Activated CD4-positive, alpha-beta T cell treated with anti-CD3 and anti-CD28 coated beads for 36 hours (primary cell): ENCODE data around the gene DERL3. TPM values are rescaled to one million over a fixed set of nuclear protein-coding genes. Genes with fewer than 3 reads are reported as not detected.
A peak's percentile ranks its signal among the peaks of the same experiment; 100 is the strongest.

ENCODE experiments used
- ATAC-seq: fragments of 200-7000 bp; cut with Tn5 transposase; one replicate; pipeline ENCODE4 v1.10.0; 2021; ENCODE audit warnings: mild to moderate bottlenecking, moderate library complexity
- CTCF ChIA-PET: fragments of 350-600 bp; sonication (Branson Sonifier 250); formaldehyde crosslinking; loops from one replicate; lab custom pipeline; 2021; ENCODE audit warnings: antibody characterized with exemption; lab: Charles Lee
- POLR2A ChIA-PET: fragments of 350-600 bp; sonication (Branson Sonifier 250); formaldehyde crosslinking; loops from one replicate; lab custom pipeline; 2021; ENCODE audit warnings: antibody characterized with exemption, inconsistent platforms; lab: Charles Lee
- DNase-seq: peaks from one replicate; pipeline ENCODE4 v3.0.0-alpha.2; 2020
- H3K27ac Mint-ChIP-seq: one replicate; pipeline ENCODE4 v1.8.0; 2021; ENCODE audit warnings: mixed read lengths
- H3K27me3 Mint-ChIP-seq: one replicate; pipeline ENCODE4 v1.8.0; 2021; ENCODE audit warnings: mixed read lengths
- H3K36me3 Mint-ChIP-seq: one replicate; pipeline ENCODE4 v1.8.0; 2021; ENCODE audit warnings: low read depth, mixed read lengths
- H3K4me1 Mint-ChIP-seq: one replicate; pipeline ENCODE4 v1.8.0; 2021; ENCODE audit warnings: mixed read lengths
- H3K4me3 Mint-ChIP-seq: one replicate; pipeline ENCODE4 v1.8.0; 2021; ENCODE audit warnings: mild to moderate bottlenecking, moderate library complexity, mixed read lengths
- H3K9me3 Mint-ChIP-seq: one replicate; pipeline ENCODE4 v1.8.0; 2021; ENCODE audit warnings: low read depth, mixed read lengths
- intact Hi-C, 2 experiments: fragments of 100-400 bp; cut with DNase I in 1 of 2; cut with micrococcal nuclease in 1 of 2; formaldehyde crosslinking; loops; one replicate each; pipeline versions ENCODE4 v1.14.2 to v1.15.1; 2022 to 2024; cut with DNase I, micrococcal nuclease
- total RNA-seq, 2 experiments: library from RNA; stranded (reverse); gene quantifications; one replicate each; pipeline ENCODE4 v1.2.3, GENCODE V29; 2021

DERL3 gene
- total RNA-seq, 2 experiments from 2014 or later: 5.2 to 5.7 TPM

DNA sequence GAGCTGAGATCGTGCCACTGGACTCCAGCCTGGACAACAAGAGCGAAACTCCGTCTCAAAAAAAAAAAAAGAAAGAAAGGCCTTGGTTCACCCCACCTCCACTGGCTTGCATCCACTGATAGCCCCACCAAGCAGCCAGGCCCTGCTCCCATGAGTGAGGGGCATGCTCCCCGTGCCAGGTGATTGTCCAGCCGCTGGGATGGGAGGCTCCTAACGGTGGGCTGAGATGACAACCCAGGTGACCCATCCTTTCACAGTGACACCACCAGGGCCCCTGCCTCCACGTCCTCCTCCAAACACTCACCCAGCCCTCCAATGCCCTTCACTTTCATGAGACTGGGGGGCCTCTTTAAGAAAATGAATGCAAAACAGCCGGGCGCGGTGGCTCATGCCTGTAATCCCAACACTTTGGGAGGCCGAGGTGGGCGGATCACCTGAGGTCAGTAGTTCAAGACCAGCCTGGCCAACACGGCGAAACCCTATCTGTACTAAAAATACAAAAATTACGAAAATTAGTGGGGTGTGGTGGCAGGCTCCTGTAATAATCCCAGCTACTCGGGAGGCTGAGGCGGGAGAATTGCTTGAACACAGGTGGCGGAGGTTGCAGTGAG is 8.6 kb upstream of the DERL3 start:
- Mint-ChIP-seq H3K4me1 (no peaks in the 10 kb centered on the region), H3K36me3 (no peaks in the 10 kb centered on the region), H3K9me3 (no peaks in the 10 kb centered on the region), H3K27me3 (no peaks in the 10 kb centered on the region), H3K27ac (no peak overlapping the region), H3K4me3 (no peak overlapping the region)
- DNase-seq (no peak), ATAC-seq (no peak)
- ChIA-PET CTCF (interaction anchor here (0.7 to 5.6 kb wide), 8 partner anchors 10 to 302 kb away, joined by 3 to 28 read pairs (median 4); partner anchors contain the start of genes CHCHD10, MMP11 and SLC2A11), POLR2A (no interaction called here)
- intact Hi-C loops: loop anchor here (5.0 kb wide), 3 partner anchors 80 to 305 kb away; partner anchors contain the start of gene CHCHD10 (in 1 of the 2)

DNA sequence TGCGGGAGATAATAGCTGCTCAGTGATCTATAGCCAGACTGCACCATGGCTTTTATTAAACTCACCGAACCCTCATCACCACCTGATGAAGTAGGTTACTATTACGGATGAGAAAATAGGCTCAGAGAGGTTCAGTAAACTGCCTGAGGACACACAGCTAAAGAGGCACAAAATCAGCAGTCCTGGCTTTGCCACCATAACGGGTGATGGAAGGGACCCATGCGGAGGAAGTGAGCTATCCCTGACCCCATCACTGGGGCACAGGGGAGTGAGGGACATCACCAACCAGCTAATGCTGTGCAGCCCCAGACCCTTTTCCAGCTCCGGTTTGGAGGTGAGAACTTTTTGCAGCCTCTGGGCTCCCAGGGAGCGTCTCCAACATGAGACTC is 7.3 kb upstream of the DERL3 start:
- Mint-ChIP-seq H3K36me3 (no peaks in the 10 kb centered on the region), H3K4me1 (no peaks in the 10 kb centered on the region), H3K27ac (no peak overlapping the region), H3K27me3 (no peaks in the 10 kb centered on the region), H3K9me3 (no peaks in the 10 kb centered on the region), H3K4me3 (no peak overlapping the region)
- POLR2A ChIA-PET: interaction anchor here (0.5 kb wide), 1 partner anchor 98 kb away, joined by 5 read pairs; no protein-coding TSS in a partner anchor
- no peak for DNase-seq
- intact Hi-C loops: loop anchor here (5.0 kb wide), 3 partner anchors 79 to 304 kb away; partner anchors contain the start of gene CHCHD10 (in 1 of the 2)
- no peak for ATAC-seq
- CTCF ChIA-PET: interaction anchor here (0.5 to 2.3 kb wide), 3 partner anchors 11 to 390 kb away, joined by 4 to 10 read pairs (median 4); partner anchors contain the start of gene SLC2A11

DNA sequence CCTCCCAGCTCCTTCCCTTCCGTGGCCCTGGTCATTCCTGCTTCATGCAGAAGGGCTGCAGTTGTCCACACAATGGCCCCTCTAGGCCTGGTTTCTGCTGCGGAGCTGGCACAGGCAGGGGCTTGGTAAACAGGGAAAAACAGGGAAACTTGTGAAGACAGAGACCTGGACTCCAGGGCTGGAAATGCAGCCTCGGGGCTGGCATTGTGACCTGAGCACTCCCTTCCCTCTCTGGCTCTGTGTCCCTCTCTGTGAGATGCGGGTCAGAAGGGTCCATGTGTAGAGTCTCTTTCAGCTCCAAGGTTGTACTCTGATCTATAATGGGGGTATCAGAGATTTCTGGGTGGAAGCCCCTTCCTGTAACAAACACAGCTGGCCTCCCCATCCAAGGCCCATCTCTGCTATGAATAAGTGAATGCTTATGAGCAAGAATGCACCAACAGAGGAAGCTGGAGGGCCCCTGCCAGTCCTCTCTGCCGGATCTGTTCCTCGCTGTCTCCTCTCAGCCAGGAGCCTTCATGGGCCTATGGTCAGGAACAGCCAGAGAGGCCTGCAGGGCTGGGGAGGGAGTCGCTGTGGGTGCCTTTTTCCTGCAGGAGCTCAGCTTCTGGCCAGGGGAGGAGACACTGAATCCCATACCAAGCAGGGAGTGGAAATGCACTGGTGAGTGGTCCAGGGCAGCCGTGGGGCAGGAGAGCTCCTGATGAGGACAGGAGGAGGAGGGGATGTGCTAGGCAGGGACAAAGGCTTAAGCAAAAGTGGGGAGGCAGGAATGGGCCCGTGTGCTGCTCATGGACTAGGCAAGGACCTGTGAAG is 6.7 kb upstream of the DERL3 start:
- H3K4me1 Mint-ChIP-seq: no peaks in the 10 kb centered on the region
- H3K27ac Mint-ChIP-seq: no peak overlapping the region
- POLR2A ChIA-PET: no interaction called here
- no peaks in the 10 kb centered on the region for H3K9me3 Mint-ChIP-seq
- H3K4me3 Mint-ChIP-seq: no peak overlapping the region
- CTCF ChIA-PET: interaction anchor here (0.5 to 2.3 kb wide), 3 partner anchors 12 to 389 kb away, joined by 4 to 10 read pairs (median 4); partner anchors contain the start of gene SLC2A11
- H3K27me3 Mint-ChIP-seq: no peaks in the 10 kb centered on the region
- no peaks in the 10 kb centered on the region for H3K36me3 Mint-ChIP-seq
- DNase-seq (no peak), ATAC-seq (no peak)
- intact Hi-C loops: loop anchor here (5.0 kb wide), 3 partner anchors 78 to 303 kb away; partner anchors contain the start of gene CHCHD10 (in 1 of the 2)

DNA sequence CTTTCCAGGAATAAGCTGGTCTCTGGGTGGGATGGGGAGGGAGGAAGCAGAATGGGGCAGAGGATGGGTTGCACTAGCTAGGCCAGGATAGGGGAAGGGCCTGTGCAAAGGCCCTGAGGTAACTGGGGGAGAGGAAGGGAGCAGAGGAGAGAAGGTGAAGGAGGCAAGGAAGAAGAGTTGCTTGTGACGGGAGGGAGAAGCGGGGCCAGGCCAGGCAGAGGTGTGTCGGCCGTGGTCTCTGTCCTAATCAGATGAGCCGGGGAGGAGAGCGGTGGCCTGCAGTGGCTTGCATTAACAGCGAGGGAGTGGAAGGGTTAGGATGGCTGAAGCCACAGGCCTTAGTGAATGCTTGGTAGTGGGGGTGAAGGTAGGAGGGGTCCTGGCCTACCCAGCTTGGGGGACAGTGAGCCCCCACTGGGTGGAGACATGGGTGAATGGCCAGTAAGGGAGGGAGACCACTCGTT is 6.0 kb upstream of the DERL3 start:
- no peak for DNase-seq
- Mint-ChIP-seq H3K27me3 (no peaks in the 10 kb centered on the region), H3K36me3 (no peaks in the 10 kb centered on the region), H3K9me3 (no peaks in the 10 kb centered on the region), H3K27ac (no peak overlapping the region), H3K4me1 (peaks cover under 1% of the 10 kb centered on the region), H3K4me3 (no peak overlapping the region)
- ATAC-seq: no peak
- POLR2A ChIA-PET: no interaction called here
- intact Hi-C loops: loop anchor here (5.0 kb wide), 3 partner anchors 77 to 302 kb away; partner anchors contain the start of gene CHCHD10 (in 1 of the 2)
- CTCF ChIA-PET: interaction anchor here (0.5 to 1.4 kb wide), 2 partner anchors 9 to 12 kb away, joined by 3 to 4 read pairs; no protein-coding TSS in a partner anchor

DNA sequence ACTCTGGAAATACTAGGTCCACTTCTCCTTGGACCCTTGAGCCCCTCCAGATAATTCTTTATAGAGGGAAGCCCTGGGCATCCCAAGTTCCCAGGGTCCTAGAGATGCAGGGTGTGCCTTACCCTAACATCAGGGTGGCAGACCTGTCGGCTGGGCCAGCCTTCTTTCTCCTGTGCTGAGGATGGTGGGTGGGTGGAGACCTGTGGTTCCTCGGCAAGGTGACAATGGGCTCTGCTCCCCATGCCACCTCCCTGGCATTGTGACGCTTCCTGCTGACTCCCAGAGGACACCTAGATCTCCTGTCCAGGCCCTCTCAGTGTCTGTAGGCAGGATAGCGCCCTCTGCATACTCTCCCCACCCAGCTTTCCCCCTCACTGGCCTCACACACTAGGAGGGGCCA is 3.8 kb upstream of the DERL3 start:
- intact Hi-C loops: no loop called here
- Mint-ChIP-seq H3K27ac (no peak overlapping the region), H3K36me3 (no peaks in the 10 kb centered on the region), H3K27me3 (peaks cover 2% of the 10 kb centered on the region), H3K9me3 (no peaks in the 10 kb centered on the region), H3K4me3 (no peak overlapping the region), H3K4me1 (peaks cover 17% of the 10 kb centered on the region)
- DNase-seq (no peak), ATAC-seq (no peak)
- ChIA-PET POLR2A (no interaction called here), CTCF (no interaction called here)

DNA sequence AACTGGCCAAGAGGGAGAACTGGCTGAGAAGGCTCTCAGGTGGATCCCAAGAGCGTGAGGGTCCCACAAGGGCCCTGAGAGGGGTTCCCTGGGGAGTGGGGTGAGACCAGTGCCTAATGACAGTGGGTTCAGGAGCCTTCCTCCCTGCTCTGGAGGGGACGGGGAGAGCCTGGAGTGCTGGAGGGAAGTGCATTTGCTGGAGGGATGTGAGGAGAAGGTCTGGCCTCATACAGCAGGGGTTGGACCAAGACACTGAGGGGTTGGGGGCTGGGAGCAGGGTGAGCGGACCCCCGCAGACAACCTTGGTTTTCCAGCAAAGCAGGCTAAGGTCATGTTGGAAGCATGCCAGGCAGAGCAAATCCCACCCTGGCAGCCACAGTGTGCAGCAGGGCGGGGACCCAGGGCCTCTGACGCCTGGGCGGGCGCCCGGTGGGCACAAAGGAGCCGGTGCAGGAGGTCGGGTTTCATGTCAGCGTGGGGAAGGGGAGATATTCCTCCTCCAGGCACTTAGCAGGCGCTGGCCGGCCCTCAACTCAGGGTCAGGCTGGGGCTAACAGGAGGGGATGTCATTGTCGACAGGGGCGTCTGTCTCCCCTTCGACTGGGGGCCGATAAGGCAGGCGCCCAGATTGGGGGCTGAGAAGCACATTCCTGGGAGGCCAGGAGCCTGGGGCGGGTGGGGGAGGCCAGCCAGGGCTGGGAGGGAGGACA is 3.1 kb upstream of the DERL3 start:
- CTCF ChIA-PET: no interaction called here
- POLR2A ChIA-PET: no interaction called here
- intact Hi-C loops: no loop called here
- H3K27ac Mint-ChIP-seq: no peak overlapping the region
- peaks cover 19% of the 10 kb centered on the region for H3K4me1 Mint-ChIP-seq
- no peak for DNase-seq
- no peak overlapping the region for H3K4me3 Mint-ChIP-seq
- no peaks in the 10 kb centered on the region for H3K36me3 Mint-ChIP-seq
- no peak for ATAC-seq
- H3K27me3 Mint-ChIP-seq: peaks cover 2% of the 10 kb centered on the region
- no peaks in the 10 kb centered on the region for H3K9me3 Mint-ChIP-seq

DNA sequence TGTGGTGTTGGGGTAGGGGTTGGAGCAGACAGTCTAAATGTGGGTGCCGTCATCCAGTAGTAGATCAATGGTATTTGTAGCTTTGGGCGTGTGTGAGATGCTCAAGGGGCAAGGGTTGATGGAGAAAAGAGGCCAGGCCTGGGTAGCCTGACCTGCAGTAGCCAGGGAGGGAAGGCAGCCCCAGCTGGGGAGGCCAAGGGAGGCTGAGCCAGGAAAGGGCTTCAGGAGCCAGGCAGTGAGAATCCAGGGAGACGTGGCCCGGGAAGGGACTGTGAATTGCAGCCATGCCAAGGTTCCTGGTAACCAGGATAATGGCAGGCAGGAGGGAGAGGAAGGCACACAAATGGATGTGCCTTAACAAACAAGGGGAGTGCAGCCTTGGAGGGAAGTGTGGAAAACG is 2.5 kb upstream of the DERL3 start:
- H3K27ac Mint-ChIP-seq: no peak overlapping the region

DNA sequence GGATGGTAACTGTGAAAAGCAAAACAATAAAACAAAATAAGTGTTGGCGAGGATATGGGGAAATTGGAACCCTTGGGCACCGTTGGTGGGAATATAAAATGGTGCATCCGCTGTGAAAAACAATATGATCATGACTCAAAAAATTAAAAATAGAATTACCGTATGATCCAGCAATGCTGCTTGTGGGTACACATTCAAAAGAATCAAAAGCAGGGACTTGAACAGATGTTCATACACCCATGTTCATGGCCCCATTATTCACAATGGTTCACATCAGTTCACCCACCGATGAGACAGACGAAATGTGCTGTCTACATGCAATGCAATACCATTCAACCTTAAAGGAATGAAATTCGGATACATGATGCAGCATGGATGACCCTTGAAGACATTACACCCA is 1.2 kb upstream of the DERL3 start:
- Mint-ChIP-seq H3K9me3 (no peaks in the 10 kb centered on the region), H3K36me3 (no peaks in the 10 kb centered on the region), H3K4me3 (no peak overlapping the region), H3K27ac (no peak overlapping the region), H3K4me1 (peaks cover 19% of the 10 kb centered on the region), H3K27me3 (peaks cover 2% of the 10 kb centered on the region)
- ChIA-PET CTCF (interaction anchor here (0.6 kb wide), 1 partner anchor 63 kb away, joined by 4 read pairs; no protein-coding TSS in a partner anchor), POLR2A (no interaction called here)
- intact Hi-C loops: no loop called here
- ATAC-seq (no peak), DNase-seq (no peak)

More for the DNA sequence above, 2.5 kb upstream of the DERL3 start:
- Mint-ChIP-seq H3K4me3 (no peak overlapping the region), H3K4me1 (peaks cover 19% of the 10 kb centered on the region), H3K36me3 (no peaks in the 10 kb centered on the region), H3K27me3 (peaks cover 2% of the 10 kb centered on the region), H3K9me3 (no peaks in the 10 kb centered on the region)
- ChIA-PET CTCF (no interaction called here), POLR2A (no interaction called here)
- DNase-seq (no peak), ATAC-seq (no peak)
- intact Hi-C loops: no loop called here

DNA sequence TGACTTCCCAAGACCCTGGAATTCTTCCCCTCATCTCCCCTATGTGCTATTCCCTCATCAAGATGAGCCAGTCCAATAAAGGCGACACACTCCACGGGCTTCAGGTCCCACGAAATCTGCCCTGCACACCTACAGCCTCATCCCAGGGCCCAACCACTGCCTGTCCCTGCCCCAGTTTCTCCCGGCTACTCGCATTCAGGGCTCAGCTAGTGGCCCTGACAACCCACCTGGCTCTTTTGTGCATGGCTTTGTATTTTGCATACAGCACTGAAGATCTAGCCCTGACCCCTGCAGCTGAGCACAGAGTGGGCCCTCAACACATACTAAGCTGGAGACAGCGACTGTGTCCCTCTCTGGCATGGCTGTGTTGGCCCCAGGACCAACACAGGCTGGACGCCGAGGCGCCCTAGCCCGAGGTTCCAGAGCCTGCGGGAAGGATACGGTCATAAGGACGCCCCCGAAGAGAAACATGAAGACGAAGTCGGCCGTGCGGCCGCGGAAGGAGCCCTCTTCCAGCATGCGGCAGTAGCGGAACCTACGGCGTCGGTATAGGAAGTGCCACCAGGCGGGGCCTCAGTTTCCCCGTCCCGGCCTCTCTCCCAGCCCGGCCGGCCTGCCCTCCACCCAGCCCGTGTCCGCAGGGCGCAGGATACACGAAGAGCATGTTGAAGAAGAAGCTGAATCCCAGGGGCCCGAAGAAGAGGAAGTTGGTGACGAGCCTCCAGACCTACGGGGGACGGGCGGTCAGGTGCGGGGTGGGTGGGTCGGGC is 710 bp downstream of the DERL3 start:
- peak overlapping the region; percentile 83 for H3K4me3 Mint-ChIP-seq
- intact Hi-C loops: loop anchor here (2.0 to 10.0 kb wide), 2 partner anchors 51 to 623 kb away; partner anchors contain the start of gene SMARCB1 (in 1 of the 2)
- POLR2A ChIA-PET: interaction anchor here (0.9 kb wide), 1 partner anchor 19 kb away, joined by 3 read pairs; the partner anchor contains the start of gene SLC2A11
- peak; percentile 19 for DNase-seq
- peaks cover 2% of the 10 kb centered on the region for H3K27me3 Mint-ChIP-seq
- peaks cover 19% of the 10 kb centered on the region for H3K4me1 Mint-ChIP-seq
- H3K9me3 Mint-ChIP-seq: no peaks in the 10 kb centered on the region
- CTCF ChIA-PET: interaction anchor here (0.8 to 1.1 kb wide), 2 partner anchors 12 to 19 kb away, joined by 3 to 4 read pairs; partner anchors contain the start of gene SLC2A11
- peak overlapping the region; percentile 80 for H3K27ac Mint-ChIP-seq
- no peak for ATAC-seq
- no peaks in the 10 kb centered on the region for H3K36me3 Mint-ChIP-seq

DNA sequence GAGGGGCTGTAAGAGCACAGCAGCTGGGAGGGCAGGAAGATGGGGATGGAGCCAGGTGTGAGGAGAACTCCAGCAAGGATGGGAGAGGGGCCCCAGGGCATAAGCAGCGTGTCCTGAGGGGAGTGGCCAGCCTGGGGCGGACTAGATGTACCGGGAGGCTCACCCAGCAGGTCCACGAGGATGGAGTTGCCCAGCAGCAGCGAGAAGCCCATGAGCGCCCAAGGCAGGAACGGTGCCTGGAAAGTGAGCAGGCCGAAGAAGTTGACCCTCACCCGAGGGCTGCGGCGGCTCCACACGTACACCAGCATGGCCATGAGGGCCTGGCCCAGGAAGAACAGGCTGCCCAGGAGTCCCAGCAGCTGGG is 1.3 kb downstream of the DERL3 start:
- Mint-ChIP-seq H3K4me3 (no peak overlapping the region), H3K27me3 (peaks cover 2% of the 10 kb centered on the region), H3K27ac (no peak overlapping the region), H3K36me3 (no peaks in the 10 kb centered on the region), H3K4me1 (peaks cover 19% of the 10 kb centered on the region), H3K9me3 (no peaks in the 10 kb centered on the region)
- ATAC-seq (no peak), DNase-seq (no peak)
- CTCF ChIA-PET: no interaction called here
- intact Hi-C loops: loop anchor here in 1 of 2 experiments (10.0 kb wide), 1 partner anchor 623 kb away; no protein-coding TSS in a partner anchor
- POLR2A ChIA-PET: no interaction called here
